HG03442 (cell line): ENCODE measurements around the gene VIL1.

Source experiments
- ATAC-seq: cut with Tn5 transposase; IDR thresholded peaks from one replicate; pipeline ENCODE4 v1.9.1; 2021; ENCODE audit warnings: mild to moderate bottlenecking, moderate library complexity; ENCODE audit not compliant: unreplicated experiment

Gene VIL1

GRCh38 chr2:218418717-218419458, at the start of gene VIL1:
Gene VIL1 (plus strand): TSS chr2:218419123. CDS start chr2:218423779, 4,656 bp downstream.
- no peak for ATAC-seq

- ATAC-seq = no peak
These were observed 49.6 kb upstream of the VIL1 start for GRCh38 chr2:218369330-218369729.

GRCh38 chr2:218370410-218371063, 48.4 kb upstream of the VIL1 start:
- ATAC-seq = no peak

- no peak for ATAC-seq
These were observed 47.0 kb upstream of the VIL1 start for GRCh38 chr2:218371983-218372350.

- ATAC-seq = no peak
These were observed 44.1 kb upstream of the VIL1 start for GRCh38 chr2:218374795-218375194.

GRCh38 chr2:218375212-218375611, 43.7 kb upstream of the VIL1 start:
- ATAC-seq = no peak

GRCh38 chr2:218378053-218378452, 40.9 kb upstream of the VIL1 start:
- no peak for ATAC-seq

GRCh38 chr2:218381916-218382366, 37.0 kb upstream of the VIL1 start, which contains the start of gene SLC11A1:
Gene SLC11A1 (plus strand): TSS chr2:218382273. CDS start chr2:218382369, 96 bp downstream.
- ATAC-seq = no peak

- no peak for ATAC-seq
These were observed 36.1 kb upstream of the VIL1 start for GRCh38 chr2:218382785-218383184.

GRCh38 chr2:218383892-218384519, 34.9 kb upstream of the VIL1 start:
- ATAC-seq = no peak

- no peak for ATAC-seq
These were observed 33.9 kb upstream of the VIL1 start for GRCh38 chr2:218384975-218385374.

GRCh38 chr2:218386505-218387368, 32.2 kb upstream of the VIL1 start:
- ATAC-seq = no peak

- no peak for ATAC-seq
These were observed 31.3 kb upstream of the VIL1 start for GRCh38 chr2:218387369-218388194.

GRCh38 chr2:218389333-218390150, 29.4 kb upstream of the VIL1 start:
- no peak for ATAC-seq

GRCh38 chr2:218391202-218391601, 27.7 kb upstream of the VIL1 start:
- no peak for ATAC-seq

GRCh38 chr2:218392459-218392858, 26.5 kb upstream of the VIL1 start:
- no peak for ATAC-seq

- ATAC-seq = no peak
These were observed 25.9 kb upstream of the VIL1 start for GRCh38 chr2:218392891-218393462.

- ATAC-seq = no peak
These were observed 25.1 kb upstream of the VIL1 start for GRCh38 chr2:218393750-218394290.
